K562 (cell line): Measurements from ENCODE around the gene PTK6. TPM values are rescaled to one million over a fixed set of nuclear protein-coding genes. Genes with fewer than 3 reads are reported as not detected.

Experiments
- ASH1L ChIP-seq: fragments of 450-650 bp; IDR thresholded peaks from 2 replicates; pipeline ENCODE4 v1.6.1; 2018; ENCODE audit warnings: borderline replicate concordance, mild to moderate bottlenecking, low read depth; ENCODE audit not compliant: partially characterized antibody
- BHLHE40 ChIP-seq: IDR thresholded peaks from 2 replicates; pipeline ENCODE4 v1.6.1; 2011; ENCODE audit warnings: low read length, improper control_type of control experiment
- CAMTA2 ChIP-seq: fragments of 250-450 bp; sonication (Bioruptor Pico); conservative IDR thresholded peaks from 2 replicates; pipeline ENCODE4 v1.5.1; 2022
- EHMT2 ChIP-seq: fragments of 450-650 bp; IDR thresholded peaks from 2 replicates; pipeline ENCODE4 v1.6.1; 2018; ENCODE audit warnings: antibody characterized with exemption
- ETS2 ChIP-seq: IDR thresholded peaks from 2 replicates; pipeline ENCODE4 v1.6.1; 2016; ENCODE audit warnings: borderline replicate concordance, missing genetic modification characterization, mild to moderate bottlenecking, moderate library complexity, missing compliant biosample characterization; ENCODE audit not compliant: poor library complexity, severe bottlenecking
- GABPB1 ChIP-seq: sonication (generic); formaldehyde crosslinking; IDR thresholded peaks from 2 replicates; pipeline ENCODE4 v1.8.0; 2022; ENCODE audit warnings: mild to moderate bottlenecking, missing genetic modification reagents
- MAFG ChIP-seq: fragments of 450-650 bp; conservative IDR thresholded peaks from 2 replicates; pipeline ENCODE4 v1.6.1; 2016; ENCODE audit warnings: missing genetic modification characterization, missing compliant biosample characterization
- MTA1 ChIP-seq: fragments of 450-650 bp; IDR thresholded peaks from 2 replicates; pipeline ENCODE4 v1.6.1; 2017; ENCODE audit warnings: borderline replicate concordance
- PRMT5 ChIP-seq: sonication (generic); formaldehyde crosslinking; IDR thresholded peaks from 2 replicates; pipeline ENCODE4 v1.5.0; 2020; ENCODE audit warnings: missing genetic modification reagents
- RBM15 ChIP-seq: fragments of 200-400 bp; formaldehyde crosslinking; IDR thresholded peaks from 2 replicates; pipeline ENCODE4 v1.6.1; 2018; ENCODE audit warnings: mild to moderate bottlenecking, low read length, moderate library complexity; ENCODE audit not compliant: insufficient read depth
- RHOXF2B ChIP-seq: fragments of 250-450 bp; sonication (Bioruptor Pico); conservative IDR thresholded peaks from 2 replicates; pipeline ENCODE4 v1.5.1; 2021
- TOE1 ChIP-seq, 2 experiments: fragments of 450-650 bp in 1 of 2; sonication (generic) in 1 of 2; formaldehyde crosslinking in 1 of 2; IDR thresholded peaks; 2 replicates each; pipeline versions ENCODE4 v1.7.1 to v1.8.0; 2016 to 2022; ENCODE audit warnings: borderline replicate concordance in 2 of 2, mild to moderate bottlenecking in 2 of 2, antibody characterized with exemption in 1 of 2, inconsistent platforms in 1 of 2, low read depth in 1 of 2, missing genetic modification reagents in 1 of 2, moderate library complexity in 1 of 2
- ZNF253 ChIP-seq: fragments of 250-450 bp; sonication (Bioruptor Pico); conservative IDR thresholded peaks from 2 replicates; pipeline ENCODE4 v1.6.1; 2021; ENCODE audit warnings: mild to moderate bottlenecking
- ZNF347 ChIP-seq: fragments of 450-650 bp; formaldehyde crosslinking; IDR thresholded peaks from 2 replicates; pipeline ENCODE4 v1.4.0; 2020; ENCODE audit warnings: low read depth, mild to moderate bottlenecking, moderate library complexity
- ZNF408 ChIP-seq: fragments of 250-450 bp; sonication (Bioruptor Pico); IDR thresholded peaks from 2 replicates; pipeline ENCODE4 v1.4.0; 2020; ENCODE audit warnings: low read depth, mild to moderate bottlenecking, moderate library complexity
- polyA plus RNA-seq, 8 experiments: library from polyadenylated mRNA; depleted of rRNA in 4 of 8; stranded (reverse) in 5 of 8; unstranded in 3 of 8; fragments of >200 nt; fragmentation: Nextera tagmentation in 2 of 8; fragmentation: Illumina TruSeq in 1 of 8; extraction: Ambion mirVana in 2 of 8; extraction: Trizol in 1 of 8; gene quantifications; 2 replicates each; pipeline versions ENCODE4 v1.2.1 to v1.2.3, GENCODE V29; 2011 to 2014; ENCODE audit warnings: inconsistent platforms in 1 of 8, missing spikeins in 1 of 8
- total RNA-seq, 7 experiments: library from RNA; depleted of rRNA in 6 of 7; stranded (reverse); fragments of >200 nt in 6 of 7; fragmentation: Illumina TruSeq in 2 of 7; extraction: Trizol in 2 of 7; gene quantifications; 2 replicates each; pipeline versions ENCODE4 v1.2.1 to v1.2.3, GENCODE V29; 2011 to 2021; ENCODE audit warnings: low replicate concordance in 1 of 7
- TF ChIP-seq, protein P1 (sequence below), 3 experiments: IDR thresholded peaks in 2 of 3; conservative IDR thresholded peaks in 1 of 3; 2 replicates each; pipeline ENCODE4 v1.5.1; 2011 to 2012; ENCODE audit warnings: low read length in 3 of 3, mild to moderate bottlenecking in 3 of 3, control low read depth in 2 of 3, improper control_type of control experiment in 1 of 3, inconsistent platforms in 1 of 3, low read depth in 1 of 3, mixed read lengths in 1 of 3, moderate library complexity in 1 of 3; ENCODE audit not compliant: insufficient read depth in 2 of 3
- TF ChIP-seq, protein P2 (sequence below): fragments of 450-650 bp; formaldehyde crosslinking; IDR thresholded peaks from 2 replicates; pipeline ENCODE4 v1.4.0; 2020; ENCODE audit warnings: mild to moderate bottlenecking, moderate library complexity
- TF ChIP-seq, protein P3 (sequence below), 2 experiments: fragments of 150-350 bp in 1 of 2; IDR thresholded peaks; 2 replicates each; pipeline ENCODE4 v1.6.1; 2012 to 2016; ENCODE audit warnings: low read depth in 2 of 2, low read length in 2 of 2, mild to moderate bottlenecking in 1 of 2, moderate library complexity in 1 of 2

The PTK6 gene
- total and polyA plus RNA-seq, 9 of the 15 experiments (the other 6 are each of a cell fraction or from before 2014, with no cell fraction given), result 0.07 TPM; not detected in 8

DNA sequence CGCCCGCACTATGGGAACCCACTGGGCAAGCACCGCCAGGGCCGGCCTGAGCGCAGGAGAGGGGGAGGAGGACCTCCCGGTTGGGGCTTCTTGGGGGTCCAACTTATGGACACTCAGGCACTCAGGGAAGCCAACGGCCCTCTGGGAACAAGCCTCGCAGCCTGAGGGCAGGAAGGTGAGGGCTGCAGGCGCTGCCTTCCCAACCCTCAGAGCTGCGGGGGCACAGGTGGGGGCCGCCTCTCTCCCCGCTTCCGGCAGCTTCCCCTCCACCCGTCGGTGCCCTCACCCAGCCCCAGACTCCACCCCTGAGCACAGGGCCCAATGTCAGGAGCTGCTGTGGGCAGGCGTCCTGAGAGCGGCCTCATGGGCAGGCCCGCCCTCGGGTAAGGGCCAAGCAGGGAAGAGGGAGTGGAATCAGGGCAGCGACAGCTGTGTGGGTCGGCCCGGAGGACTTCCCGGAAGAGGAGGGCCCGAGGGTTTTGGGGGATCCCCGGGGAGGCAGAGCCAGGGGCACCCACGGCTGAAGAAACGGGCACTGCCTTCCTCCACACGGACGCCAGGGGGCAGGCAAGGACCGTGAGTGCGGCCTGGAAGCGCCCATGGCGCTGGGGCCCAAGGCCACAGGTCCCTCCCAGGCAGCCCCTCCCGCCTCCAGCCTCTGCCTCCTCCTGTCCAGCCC is 488 bp upstream of the PTK6 start (continued):
- TF ChIP-seq, protein P1, sequence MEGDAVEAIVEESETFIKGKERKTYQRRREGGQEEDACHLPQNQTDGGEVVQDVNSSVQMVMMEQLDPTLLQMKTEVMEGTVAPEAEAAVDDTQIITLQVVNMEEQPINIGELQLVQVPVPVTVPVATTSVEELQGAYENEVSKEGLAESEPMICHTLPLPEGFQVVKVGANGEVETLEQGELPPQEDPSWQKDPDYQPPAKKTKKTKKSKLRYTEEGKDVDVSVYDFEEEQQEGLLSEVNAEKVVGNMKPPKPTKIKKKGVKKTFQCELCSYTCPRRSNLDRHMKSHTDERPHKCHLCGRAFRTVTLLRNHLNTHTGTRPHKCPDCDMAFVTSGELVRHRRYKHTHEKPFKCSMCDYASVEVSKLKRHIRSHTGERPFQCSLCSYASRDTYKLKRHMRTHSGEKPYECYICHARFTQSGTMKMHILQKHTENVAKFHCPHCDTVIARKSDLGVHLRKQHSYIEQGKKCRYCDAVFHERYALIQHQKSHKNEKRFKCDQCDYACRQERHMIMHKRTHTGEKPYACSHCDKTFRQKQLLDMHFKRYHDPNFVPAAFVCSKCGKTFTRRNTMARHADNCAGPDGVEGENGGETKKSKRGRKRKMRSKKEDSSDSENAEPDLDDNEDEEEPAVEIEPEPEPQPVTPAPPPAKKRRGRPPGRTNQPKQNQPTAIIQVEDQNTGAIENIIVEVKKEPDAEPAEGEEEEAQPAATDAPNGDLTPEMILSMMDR (IDR thresholded peaks at IDR 0.05 in 2 of 3, conservative IDR thresholded peaks at IDR 0.05 in 1 of 3; ENCODE audit: insufficient read depth in 2 of 3, low read depth in 1 of 3, low read length in 3 of 3), result peak; percentile 89 to 95 (median 92)
- TF ChIP-seq MAFG (no peak), ZNF347 (no peak), TOE1 (IDR thresholded peaks at IDR 0.05; ENCODE audit: borderline replicate concordance) (0 out of 2 replicates have a peak, but pooled peaks have one; percentile 27), TOE1 (CRISPR knock-in tag; IDR thresholded peaks at IDR 0.05; ENCODE audit: borderline replicate concordance, low read depth) (no peak), RBM15 (no peak), EHMT2 (no peak), PRMT5 (no peak), CAMTA2 (no peak), MTA1 (no peak), ZNF408 (no peak), GABPB1 (CRISPR knock-in tag) (peak; percentile 76), RHOXF2B (no peak), ZNF253 (no peak), ETS2 (tag) (no peak), BHLHE40 (peak; percentile 46), ASH1L (no peak)
- TF ChIP-seq, protein P2, sequence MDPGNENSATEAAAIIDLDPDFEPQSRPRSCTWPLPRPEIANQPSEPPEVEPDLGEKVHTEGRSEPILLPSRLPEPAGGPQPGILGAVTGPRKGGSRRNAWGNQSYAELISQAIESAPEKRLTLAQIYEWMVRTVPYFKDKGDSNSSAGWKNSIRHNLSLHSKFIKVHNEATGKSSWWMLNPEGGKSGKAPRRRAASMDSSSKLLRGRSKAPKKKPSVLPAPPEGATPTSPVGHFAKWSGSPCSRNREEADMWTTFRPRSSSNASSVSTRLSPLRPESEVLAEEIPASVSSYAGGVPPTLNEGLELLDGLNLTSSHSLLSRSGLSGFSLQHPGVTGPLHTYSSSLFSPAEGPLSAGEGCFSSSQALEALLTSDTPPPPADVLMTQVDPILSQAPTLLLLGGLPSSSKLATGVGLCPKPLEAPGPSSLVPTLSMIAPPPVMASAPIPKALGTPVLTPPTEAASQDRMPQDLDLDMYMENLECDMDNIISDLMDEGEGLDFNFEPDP, result no peak
- TF ChIP-seq, protein P3, sequence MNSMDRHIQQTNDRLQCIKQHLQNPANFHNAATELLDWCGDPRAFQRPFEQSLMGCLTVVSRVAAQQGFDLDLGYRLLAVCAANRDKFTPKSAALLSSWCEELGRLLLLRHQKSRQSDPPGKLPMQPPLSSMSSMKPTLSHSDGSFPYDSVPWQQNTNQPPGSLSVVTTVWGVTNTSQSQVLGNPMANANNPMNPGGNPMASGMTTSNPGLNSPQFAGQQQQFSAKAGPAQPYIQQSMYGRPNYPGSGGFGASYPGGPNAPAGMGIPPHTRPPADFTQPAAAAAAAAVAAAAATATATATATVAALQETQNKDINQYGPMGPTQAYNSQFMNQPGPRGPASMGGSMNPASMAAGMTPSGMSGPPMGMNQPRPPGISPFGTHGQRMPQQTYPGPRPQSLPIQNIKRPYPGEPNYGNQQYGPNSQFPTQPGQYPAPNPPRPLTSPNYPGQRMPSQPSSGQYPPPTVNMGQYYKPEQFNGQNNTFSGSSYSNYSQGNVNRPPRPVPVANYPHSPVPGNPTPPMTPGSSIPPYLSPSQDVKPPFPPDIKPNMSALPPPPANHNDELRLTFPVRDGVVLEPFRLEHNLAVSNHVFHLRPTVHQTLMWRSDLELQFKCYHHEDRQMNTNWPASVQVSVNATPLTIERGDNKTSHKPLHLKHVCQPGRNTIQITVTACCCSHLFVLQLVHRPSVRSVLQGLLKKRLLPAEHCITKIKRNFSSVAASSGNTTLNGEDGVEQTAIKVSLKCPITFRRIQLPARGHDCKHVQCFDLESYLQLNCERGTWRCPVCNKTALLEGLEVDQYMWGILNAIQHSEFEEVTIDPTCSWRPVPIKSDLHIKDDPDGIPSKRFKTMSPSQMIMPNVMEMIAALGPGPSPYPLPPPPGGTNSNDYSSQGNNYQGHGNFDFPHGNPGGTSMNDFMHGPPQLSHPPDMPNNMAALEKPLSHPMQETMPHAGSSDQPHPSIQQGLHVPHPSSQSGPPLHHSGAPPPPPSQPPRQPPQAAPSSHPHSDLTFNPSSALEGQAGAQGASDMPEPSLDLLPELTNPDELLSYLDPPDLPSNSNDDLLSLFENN (IDR thresholded peaks at IDR 0.05; ENCODE audit: low read depth in 2 of 2, low read length in 2 of 2), result no peak
